HEK293 (cell line): Measurements from ENCODE around the gene ERF.

Experiments
- SALL2 ChIP-seq: fragments of 450-650 bp; formaldehyde crosslinking; IDR thresholded peaks from 2 replicates; pipeline ENCODE4 v1.5.0; 2017; ENCODE audit warnings: missing biosample characterization, mild to moderate bottlenecking, missing genetic modification characterization, borderline replicate concordance
- ZNF274 ChIP-seq, 2 experiments: fragments of 200-500 bp in 1 of 2; fragments of 450-650 bp in 1 of 2; sonication (Bioruptor generic) in 1 of 2; formaldehyde crosslinking in 1 of 2; IDR thresholded peaks; 2 replicates each; pipeline versions ENCODE4 v1.5.1 to v1.6.1; 2014 to 2016; ENCODE audit warnings: borderline replicate concordance in 1 of 2, inconsistent platforms in 1 of 2, low read length in 1 of 2, missing biosample characterization in 1 of 2, missing genetic modification characterization in 1 of 2
- ZNF423 ChIP-seq: fragments of 450-650 bp; formaldehyde crosslinking; IDR thresholded peaks from 2 replicates; pipeline ENCODE4 v1.5.1; 2016; ENCODE audit warnings: missing biosample characterization, missing genetic modification characterization
- ZNF639 ChIP-seq: fragments of 450-650 bp; formaldehyde crosslinking; IDR thresholded peaks from 2 replicates; pipeline ENCODE4 v1.5.1; 2016; ENCODE audit warnings: missing biosample characterization, missing genetic modification characterization

GRCh38 chr19:42276821-42277220, 21.9 kb upstream of the ERF start:
- no peak for TF ChIP-seq SALL2 (tag by site-specific recombination)
- no peak for TF ChIP-seq ZNF274 (IDR thresholded peaks at IDR 0.05; ENCODE audit: low read length)
- TF ChIP-seq ZNF274 (tag by site-specific recombination; IDR thresholded peaks at IDR 0.05; ENCODE audit: borderline replicate concordance) = no peak
- no peak for TF ChIP-seq ZNF423 (tag by site-specific recombination)
- no peak for TF ChIP-seq ZNF639 (tag by site-specific recombination)
